Endothelial cell of coronary artery (primary cell): ENCODE data around the gene ZNF446. TPM values are rescaled to one million over a fixed set of nuclear protein-coding genes. Genes with fewer than 3 reads are reported as not detected.

Experiments used
- total RNA-seq: library from RNA; depleted of rRNA; stranded (reverse); fragments of >200 nt; gene quantifications from 2 replicates; pipeline ENCODE4 v1.2.3, GENCODE V29; 2014

ZNF446 gene
- 4.6 and 4.9 TPM in 2 replicates for total RNA-seq

DNA sequence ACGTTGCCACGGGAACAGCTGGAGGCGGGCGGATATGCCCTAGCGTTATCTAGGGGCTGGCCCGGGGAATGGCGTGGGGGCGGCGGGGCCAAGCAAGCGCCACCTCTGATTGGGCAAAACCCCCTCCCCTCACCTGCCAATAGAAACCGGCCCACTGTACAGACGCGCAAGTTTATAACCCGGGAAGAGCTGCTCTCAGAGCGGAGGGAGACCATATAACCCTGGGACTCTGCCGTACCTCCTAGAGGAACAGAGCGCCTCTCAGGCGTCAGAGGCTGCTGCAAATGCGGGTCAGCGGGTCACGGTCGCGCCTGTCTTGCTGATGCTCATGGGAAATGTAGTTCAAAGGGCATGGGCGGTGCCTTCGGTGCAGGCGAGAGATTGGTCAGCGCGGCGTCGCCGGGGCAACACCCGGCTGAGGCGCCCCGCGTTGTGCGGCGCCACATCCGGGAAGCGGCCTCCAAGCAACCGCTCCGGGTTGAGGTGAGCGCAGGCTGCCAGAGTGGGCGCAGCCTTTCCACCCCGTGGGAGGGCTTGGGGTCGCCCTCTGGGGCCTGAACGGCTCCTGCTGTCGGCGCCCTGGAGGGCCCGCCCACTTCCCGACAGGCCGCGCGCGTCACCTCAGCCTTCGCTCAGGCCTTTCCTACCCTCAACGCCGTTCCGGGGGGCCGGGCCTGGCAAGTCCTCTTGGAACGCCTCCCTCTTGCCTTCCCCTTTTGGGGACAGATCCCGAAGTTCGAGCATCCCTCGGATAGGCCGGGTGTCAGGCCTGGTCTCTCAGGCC, at the start of gene ZNF446:
ZNF446 (plus strand) TSS at position 639 of the 784 bp plus-strand sequence. CDS start 867 bp downstream, outside the sequence.

DNA sequence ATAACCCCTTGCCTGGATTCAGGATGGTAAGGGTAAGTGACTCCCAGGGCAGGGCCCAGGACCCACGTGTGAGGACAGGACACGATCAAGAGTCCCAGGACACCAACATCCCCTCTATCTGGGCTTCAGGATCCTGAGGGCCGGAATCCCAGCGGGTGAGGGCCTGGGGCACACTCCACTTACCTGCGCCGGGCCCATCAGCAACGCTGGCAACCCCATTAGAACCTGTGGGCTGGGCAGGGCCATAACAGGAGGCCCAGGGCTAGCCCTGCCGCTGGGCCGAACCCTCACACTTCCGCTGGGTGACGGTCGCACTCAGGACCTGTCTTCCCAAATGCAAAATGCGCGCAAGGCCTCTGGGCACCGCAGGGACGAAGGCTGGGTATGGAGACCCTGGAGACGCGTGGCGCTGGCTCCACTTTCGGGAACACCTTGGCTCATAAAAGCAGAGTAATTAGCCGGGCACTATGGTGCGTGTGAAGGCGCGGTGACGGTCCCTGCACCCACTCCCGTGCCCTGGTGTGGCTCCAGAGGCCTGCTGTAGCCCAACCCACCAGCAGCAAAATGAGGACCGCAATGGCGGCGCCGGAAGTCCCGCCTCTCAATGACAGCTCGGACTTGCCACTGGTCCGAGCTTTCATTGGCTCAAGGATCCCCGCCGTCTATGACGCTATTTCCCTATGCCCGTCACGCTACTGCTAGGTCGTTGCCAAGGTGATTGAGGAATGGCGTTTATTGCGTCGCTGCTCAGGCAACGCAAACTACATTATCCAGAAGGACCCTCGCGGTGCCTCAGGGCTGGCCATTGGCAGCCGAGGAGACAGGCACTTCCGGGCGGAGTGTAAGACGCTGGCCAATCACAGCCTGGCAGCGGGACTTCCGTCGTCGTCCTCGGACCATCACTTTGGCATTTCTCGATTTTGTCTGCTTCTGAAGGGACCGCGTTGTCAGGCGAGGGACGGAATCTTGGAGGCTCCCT, 36.3 kb upstream of the ZNF446 start, which contains the start of gene ZNF132:
ZNF132 (minus strand) TSS at position 578 of the 979 bp plus-strand sequence; CDS start at position 246, 332 bp downstream.

DNA sequence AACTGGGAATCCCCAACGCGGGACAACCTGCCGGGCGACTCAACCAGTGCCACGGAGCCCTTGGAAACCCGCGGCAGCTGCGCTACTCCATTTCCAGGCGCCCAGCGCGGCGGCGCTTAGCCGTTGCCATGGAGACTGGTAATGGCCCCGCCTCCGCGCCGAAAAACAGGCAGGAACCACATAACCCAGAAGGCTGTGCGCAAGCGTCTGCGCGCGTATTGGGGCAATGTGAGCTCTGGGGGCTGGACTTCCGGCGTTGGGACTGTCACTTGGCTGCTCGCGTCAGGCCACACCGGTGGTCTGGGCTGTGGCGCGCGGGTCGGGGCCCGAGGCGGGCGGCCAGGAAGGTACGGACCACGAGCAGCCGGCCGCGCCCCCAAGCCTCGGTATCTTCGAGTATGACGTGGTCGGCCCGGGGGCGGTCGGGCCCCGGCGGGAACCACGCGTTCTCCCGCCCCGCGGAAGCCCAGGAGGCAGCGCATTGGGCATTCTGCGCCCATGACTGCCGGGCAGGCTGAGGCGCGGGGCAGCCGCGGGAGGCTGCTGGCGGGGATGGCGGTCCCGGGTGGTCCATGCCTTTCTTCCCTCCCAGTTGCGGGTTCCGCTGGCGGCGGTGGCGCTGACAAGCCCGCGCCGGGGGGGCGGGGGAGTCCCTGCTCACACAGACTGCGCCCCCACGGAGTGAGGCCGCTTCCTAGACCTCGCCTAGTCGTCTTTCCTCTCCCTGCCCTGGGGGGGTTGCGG, 24.6 kb upstream of the ZNF446 start, which contains the start of gene ZNF324B:
ZNF324B (plus strand) TSS at position 265 of the 744 bp plus-strand sequence. CDS start 2,080 bp downstream, outside the sequence.

DNA sequence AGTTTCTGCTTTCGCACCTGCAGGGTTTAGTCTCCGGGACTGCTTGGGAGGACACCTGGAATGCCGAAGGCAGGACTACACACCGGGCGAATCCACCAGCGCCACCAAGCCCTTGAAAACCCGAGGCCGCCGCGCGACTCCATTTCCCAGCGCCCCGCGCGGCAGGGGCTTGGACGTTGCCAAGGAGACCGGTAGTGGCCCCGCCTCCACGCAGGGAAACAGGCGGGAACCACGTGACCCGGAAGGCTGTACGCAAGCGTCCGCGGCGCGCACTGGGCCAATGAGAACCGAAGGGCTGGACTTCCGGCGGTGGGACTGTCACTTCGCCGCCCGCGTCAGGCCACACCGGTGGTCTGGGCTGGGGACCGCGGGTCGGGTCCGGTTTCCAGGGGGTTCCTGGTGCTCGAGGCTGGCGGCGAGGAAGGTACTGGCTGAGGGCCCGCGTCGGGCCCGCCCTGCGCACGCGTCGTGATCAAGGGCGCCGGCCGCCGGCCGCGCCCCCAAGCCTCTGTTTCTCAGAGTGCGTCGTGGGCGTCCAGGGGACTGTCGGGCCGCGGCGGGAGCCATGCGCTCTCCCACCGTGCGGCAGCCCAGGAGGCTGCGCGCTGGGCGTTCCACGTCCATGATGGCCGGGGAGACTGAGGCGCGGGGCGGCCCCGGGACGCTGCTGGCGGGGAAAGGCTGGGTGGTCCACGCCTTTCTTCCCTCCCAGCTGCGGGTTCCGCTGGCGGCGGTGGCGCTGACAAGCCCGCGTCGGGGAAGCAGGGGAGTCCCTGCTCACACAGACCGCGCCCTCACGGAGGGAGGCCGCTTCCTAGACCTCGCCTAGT, 9.2 kb upstream of the ZNF446 start, which contains the start of gene ZNF324:
ZNF324 (plus strand) TSS at position 321 of the 830 bp plus-strand sequence. CDS start 2,106 bp downstream, outside the sequence.

DNA sequence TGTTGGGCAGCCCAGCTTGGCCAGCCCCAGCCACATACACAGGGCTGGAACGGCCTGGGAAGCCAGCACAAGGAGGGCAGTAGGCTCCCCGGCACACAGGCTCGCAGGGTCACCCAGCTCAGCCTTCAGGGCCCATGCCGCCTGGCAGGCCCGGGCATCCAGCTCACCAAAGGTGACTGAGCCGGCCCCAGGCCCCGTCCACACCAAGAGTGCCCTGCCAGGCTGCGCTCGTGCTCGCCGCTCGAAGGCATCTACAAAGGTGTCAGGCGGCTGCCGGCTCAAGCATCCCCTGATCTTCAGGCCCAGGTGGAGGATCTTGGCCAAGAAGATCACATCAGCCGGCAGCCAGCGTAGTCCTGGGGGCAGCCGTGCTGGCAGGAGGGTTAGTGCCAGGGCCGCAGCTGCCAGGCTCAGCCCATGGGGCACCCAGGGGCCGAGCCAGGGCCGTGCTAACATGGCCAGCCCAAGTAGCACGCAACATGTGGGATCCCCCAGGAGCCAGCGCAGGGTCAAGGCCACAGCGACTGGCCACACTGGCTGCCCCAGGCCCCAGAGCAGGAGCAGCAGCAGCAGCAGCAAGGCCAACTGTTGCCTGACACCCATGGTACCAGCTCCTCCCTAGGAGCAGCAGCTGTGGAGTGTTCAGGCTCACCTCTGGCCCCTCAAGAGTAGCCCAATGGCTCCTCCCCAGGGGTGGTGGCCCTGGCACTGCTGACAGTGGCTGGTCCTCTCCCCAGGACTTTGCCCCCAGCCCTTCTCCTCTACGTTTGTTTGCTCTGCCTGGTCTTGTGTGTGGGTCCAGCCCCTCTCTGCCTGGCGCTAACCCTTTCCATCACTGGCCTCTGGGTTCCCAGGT, 35.4 kb downstream of the ZNF446 start, which contains the start of gene SLC27A5:
SLC27A5 (minus strand) TSS at position 640 of the 856 bp plus-strand sequence; CDS start at position 603, 37 bp downstream.

DNA sequence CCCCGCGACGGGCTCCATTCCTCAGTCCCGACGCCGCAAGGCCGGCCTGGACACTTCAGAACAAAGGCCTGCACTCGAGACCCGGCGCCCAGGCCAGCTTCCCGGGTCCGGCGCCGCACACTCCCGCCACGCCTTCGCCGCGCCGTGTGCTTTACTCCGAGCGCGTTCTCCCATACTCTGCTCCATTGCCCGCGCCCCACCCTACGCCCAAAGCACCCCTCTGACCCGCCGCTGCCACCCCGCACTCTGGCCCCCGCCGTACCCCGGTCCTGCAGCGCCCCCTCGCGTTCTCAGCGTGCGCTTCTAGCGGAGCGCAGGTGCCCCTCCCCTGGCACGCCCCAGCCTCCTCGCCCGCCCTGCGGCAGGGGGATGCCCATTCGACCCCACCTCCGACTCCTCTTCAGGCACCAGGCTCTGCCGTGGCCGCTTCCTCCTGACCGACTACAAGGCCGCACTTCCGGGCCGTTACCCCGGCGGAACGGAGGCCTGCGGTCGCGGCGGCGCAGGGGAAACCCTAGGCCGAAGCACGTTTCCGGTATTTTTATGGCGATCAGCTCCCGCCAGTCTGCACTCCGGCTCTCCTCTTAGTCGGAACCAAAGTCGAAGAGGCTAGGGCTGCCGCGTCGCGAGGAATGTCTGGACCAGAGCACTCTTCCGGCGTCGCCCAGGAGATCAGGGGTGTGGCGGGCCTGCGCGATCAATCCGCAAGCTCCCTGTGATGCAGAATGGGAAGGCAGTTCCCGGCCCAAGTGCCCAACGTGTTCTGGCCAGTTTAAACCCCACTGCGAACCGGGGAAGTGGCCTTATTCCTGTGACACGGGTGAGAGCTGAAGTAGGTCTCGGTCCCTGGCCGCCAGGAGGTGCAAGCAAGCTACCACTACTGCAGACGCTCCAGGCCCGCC, 43.5 kb downstream of the ZNF446 start, which contains the start of gene ZBTB45:
ZBTB45 (minus strand) TSS at position 456 of the 902 bp plus-strand sequence. CDS start 2,137 bp downstream, outside the sequence.

Other genes starting within 250 kb of the ZNF446 start
- gene ZNF544, start 247.4 kb upstream of the ZNF446 start, total RNA-seq, result 45.2 and 54.2 TPM in 2 replicates
- gene ZNF8, start 197.4 kb upstream of the ZNF446 start, total RNA-seq, result 3.1 and 4.0 TPM in 2 replicates
- gene ERVK3-1, start 171.0 kb upstream of the ZNF446 start, total RNA-seq, result 17.5 and 22.8 TPM in 2 replicates
- 1.9 and 2.7 TPM in 2 replicates for gene ZSCAN22, start 149.4 kb upstream of the ZNF446 start, total RNA-seq
- gene A1BG, start 122.9 kb upstream of the ZNF446 start, total RNA-seq, result 6.0 and 10.4 TPM in 2 replicates
- gene ZNF497, start 113.6 kb upstream of the ZNF446 start, total RNA-seq, result 0.81 and 1.1 TPM in 2 replicates
- gene ZNF837, start 95.3 kb upstream of the ZNF446 start, total RNA-seq, result 0.66 and 1.2 TPM in 2 replicates
- 2,645 and 2,757 TPM in 2 replicates for gene RPS5, start 89.1 kb upstream of the ZNF446 start, total RNA-seq
- 0.09 TPM in 1 of 2 replicates, not detected in the other for gene RNF225, start 80.7 kb upstream of the ZNF446 start, total RNA-seq
- gene ZNF584, start 67.7 kb upstream of the ZNF446 start, total RNA-seq, result 12.2 and 13.4 TPM in 2 replicates
- 6.2 and 6.8 TPM in 2 replicates for gene ZNF132, start 36.2 kb upstream of the ZNF446 start, total RNA-seq
- 7.6 and 8.7 TPM in 2 replicates for gene ZNF324B, start 24.7 kb upstream of the ZNF446 start, total RNA-seq
- gene ZNF324, start 9.3 kb upstream of the ZNF446 start, total RNA-seq, result 11.1 and 12.5 TPM in 2 replicates
- gene SLC27A5, start 35.6 kb downstream of the ZNF446 start, total RNA-seq, result 10.2 and 16.6 TPM in 2 replicates
- 5.8 and 7.5 TPM in 2 replicates for gene ZBTB45, start 43.5 kb downstream of the ZNF446 start, total RNA-seq
- gene TRIM28, start 67.7 kb downstream of the ZNF446 start, total RNA-seq, result 476 and 517 TPM in 2 replicates
- 126 and 141 TPM in 2 replicates for gene CHMP2A, start 78.8 kb downstream of the ZNF446 start, total RNA-seq
- 94.9 and 128 TPM in 2 replicates for gene UBE2M, start 82.3 kb downstream of the ZNF446 start, total RNA-seq
- gene MZF1, start 97.0 kb downstream of the ZNF446 start, total RNA-seq, result 9.2 and 12.8 TPM in 2 replicates